LNCAP (cell line): ENCODE results near the gene TMPRSS15.

Experiments used
- CTCF ChIP-seq: fragments of 450-650 bp; IDR thresholded peaks from 2 replicates; pipeline ENCODE4 v1.5.1; 2017; ENCODE audit warnings: mild to moderate bottlenecking

Gene TMPRSS15

GRCh38 chr21:18335651-18336236 is 67.8 kb downstream of the TMPRSS15 start:
- TF ChIP-seq CTCF, result no peak

- no peak for TF ChIP-seq CTCF
These were observed 69.5 kb downstream of the TMPRSS15 start for GRCh38 chr21:18334066-18334465.

DNA sequence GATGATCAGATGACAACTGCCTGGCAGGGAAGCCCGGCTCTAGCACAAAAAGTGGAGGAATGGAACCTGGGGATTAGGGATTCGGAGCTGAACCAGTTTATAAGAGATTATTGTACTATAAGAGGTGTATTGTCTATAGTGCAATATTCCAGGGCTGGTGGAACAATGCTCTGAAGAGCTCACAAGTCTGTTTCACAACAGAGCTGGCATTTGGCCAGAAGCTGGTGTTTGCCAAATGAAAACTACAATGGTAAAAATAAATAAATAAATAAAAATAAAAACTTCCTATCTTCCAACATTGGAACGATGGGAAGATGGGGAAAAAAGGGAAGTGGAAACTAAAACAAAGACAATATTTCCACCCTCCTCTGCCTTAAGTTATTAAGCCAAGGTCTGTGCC is 85.4 kb downstream of the TMPRSS15 start:
- no peak for TF ChIP-seq CTCF

- no peak for TF ChIP-seq CTCF
These were observed 105.4 kb downstream of the TMPRSS15 start for GRCh38 chr21:18298228-18298627.

GRCh38 chr21:18294100-18294499 is 109.5 kb downstream of the TMPRSS15 start:
- TF ChIP-seq CTCF, result no peak

- no peak for TF ChIP-seq CTCF
These were observed 113.7 kb downstream of the TMPRSS15 start for GRCh38 chr21:18289876-18290275.

GRCh38 chr21:18285379-18285778 is 118.2 kb downstream of the TMPRSS15 start:
- no peak for TF ChIP-seq CTCF

GRCh38 chr21:18275781-18276180 is 127.8 kb downstream of the TMPRSS15 start:
- TF ChIP-seq CTCF, result no peak
